Measurements from ENCODE around the gene TOLLIP.

Gene TOLLIP

DNA sequence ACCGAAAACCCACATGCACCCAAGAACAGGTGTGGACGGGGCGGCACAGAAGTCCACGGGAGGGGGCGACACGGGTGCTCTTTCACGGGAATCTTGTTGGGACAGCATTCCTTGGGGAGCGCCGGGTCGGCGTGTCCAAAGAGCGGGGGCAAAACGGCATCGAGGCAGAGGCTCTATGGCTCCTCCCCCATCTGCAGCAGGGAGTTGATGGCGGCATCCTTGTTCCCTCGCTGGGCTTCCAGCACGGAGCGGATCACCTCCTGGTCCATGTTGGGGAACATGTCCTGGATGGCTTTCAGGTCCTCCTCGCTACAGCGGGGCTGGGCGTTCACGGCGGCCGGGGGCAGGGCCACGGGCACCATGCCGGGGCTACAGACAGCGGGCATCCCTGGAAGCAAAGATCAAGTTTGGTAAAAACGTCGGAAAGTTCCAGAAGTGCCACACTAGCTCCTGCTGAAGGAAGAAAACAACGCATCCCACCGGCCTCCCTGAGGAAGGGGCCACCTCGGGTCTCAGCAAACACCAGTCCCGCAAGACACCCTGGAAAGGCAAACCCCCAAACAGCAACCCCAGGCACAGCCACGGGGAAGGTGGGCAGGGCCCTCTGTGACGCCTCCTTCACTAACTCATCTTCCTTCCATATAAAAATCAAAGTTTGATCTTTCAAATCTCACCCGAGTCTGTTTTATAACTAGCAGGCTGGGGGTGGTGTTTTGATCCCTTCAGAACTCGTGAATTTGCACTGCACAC lies 32.4 kb downstream of the TOLLIP start:
- TF ChIP-seq ZNF660 (tag by site-specific recombination; IDR thresholded peaks at IDR 0.05) (no peak), ZNF23 (tag by site-specific recombination; IDR thresholded peaks at IDR 0.05; ENCODE audit: borderline replicate concordance) (no peak), ZBTB1 (tag by site-specific recombination; IDR thresholded peaks at IDR 0.05) (no peak), ZNF223 (tag by site-specific recombination; IDR thresholded peaks at IDR 0.05) (no peak), GLI2 (tag by site-specific recombination; IDR thresholded peaks at IDR 0.05; ENCODE audit: borderline replicate concordance, low read depth) (no peak), KLF8 (tag by site-specific recombination; IDR thresholded peaks at IDR 0.05) (no peak)
- H3K9me3 ChIP-seq (ENCODE audit: control insufficient read depth, insufficient read depth, low read depth, low read length), result no peaks in the 10 kb centered on the region
- POLR2A ChIA-PET, result no interaction called here
- H3K36me3 ChIP-seq (ENCODE audit: control insufficient read depth in 2 of 2, insufficient read depth in 1 of 2, low read length in 2 of 2), result peaks cover 0 to 75% of the 10 kb centered on the region in 2 experiments; a peak in 1 of 3 replicates
- no peaks in the 10 kb centered on the region for H3K4me1 ChIP-seq (ENCODE audit: control insufficient read depth, insufficient read depth, low read length)
- no peak overlapping the region for H3K27ac ChIP-seq (ENCODE audit: extremely low read depth, low read depth, low read length)
- CTCF ChIA-PET, result no interaction called here
- no peak overlapping the region for H3K4me3 ChIP-seq (ENCODE audit: low read depth, low read length)

GRCh38 chr11:1276041-1276790 lies 33.2 kb downstream of the TOLLIP start:
- Histone ChIP-seq H3K4me1 (ENCODE audit: control insufficient read depth, insufficient read depth, low read length) (no peaks in the 10 kb centered on the region), H3K27ac (ENCODE audit: extremely low read depth, low read depth, low read length) (no peak overlapping the region), H3K9me3 (ENCODE audit: control insufficient read depth, insufficient read depth, low read depth, low read length) (no peaks in the 10 kb centered on the region), H3K36me3 (ENCODE audit: control insufficient read depth in 2 of 2, insufficient read depth in 1 of 2, low read length in 2 of 2) (peaks cover 0 to 67% of the 10 kb centered on the region in 2 experiments; a peak in 1 of 3 replicates), H3K4me3 (ENCODE audit: low read depth, low read length) (no peak overlapping the region)
- TF ChIP-seq MZF1 (tag by site-specific recombination; IDR thresholded peaks at IDR 0.05; ENCODE audit: borderline replicate concordance) (no peak), ZSCAN5A (tag by site-specific recombination; IDR thresholded peaks at IDR 0.05) (no peak), ZNF561 (tag by site-specific recombination; IDR thresholded peaks at IDR 0.05; ENCODE audit: borderline replicate concordance) (no peak), ZNF837 (tag by site-specific recombination; IDR thresholded peaks at IDR 0.05) (no peak), ZBTB8A (tag by site-specific recombination; IDR thresholded peaks at IDR 0.05) (no peak), RBAK (tag by site-specific recombination; IDR thresholded peaks at IDR 0.05) (no peak), ZBTB21 (tag by site-specific recombination; IDR thresholded peaks at IDR 0.05) (no peak), ZNF398 (tag by site-specific recombination; IDR thresholded peaks at IDR 0.05) (no peak)
- TF ChIP-seq, protein P1, sequence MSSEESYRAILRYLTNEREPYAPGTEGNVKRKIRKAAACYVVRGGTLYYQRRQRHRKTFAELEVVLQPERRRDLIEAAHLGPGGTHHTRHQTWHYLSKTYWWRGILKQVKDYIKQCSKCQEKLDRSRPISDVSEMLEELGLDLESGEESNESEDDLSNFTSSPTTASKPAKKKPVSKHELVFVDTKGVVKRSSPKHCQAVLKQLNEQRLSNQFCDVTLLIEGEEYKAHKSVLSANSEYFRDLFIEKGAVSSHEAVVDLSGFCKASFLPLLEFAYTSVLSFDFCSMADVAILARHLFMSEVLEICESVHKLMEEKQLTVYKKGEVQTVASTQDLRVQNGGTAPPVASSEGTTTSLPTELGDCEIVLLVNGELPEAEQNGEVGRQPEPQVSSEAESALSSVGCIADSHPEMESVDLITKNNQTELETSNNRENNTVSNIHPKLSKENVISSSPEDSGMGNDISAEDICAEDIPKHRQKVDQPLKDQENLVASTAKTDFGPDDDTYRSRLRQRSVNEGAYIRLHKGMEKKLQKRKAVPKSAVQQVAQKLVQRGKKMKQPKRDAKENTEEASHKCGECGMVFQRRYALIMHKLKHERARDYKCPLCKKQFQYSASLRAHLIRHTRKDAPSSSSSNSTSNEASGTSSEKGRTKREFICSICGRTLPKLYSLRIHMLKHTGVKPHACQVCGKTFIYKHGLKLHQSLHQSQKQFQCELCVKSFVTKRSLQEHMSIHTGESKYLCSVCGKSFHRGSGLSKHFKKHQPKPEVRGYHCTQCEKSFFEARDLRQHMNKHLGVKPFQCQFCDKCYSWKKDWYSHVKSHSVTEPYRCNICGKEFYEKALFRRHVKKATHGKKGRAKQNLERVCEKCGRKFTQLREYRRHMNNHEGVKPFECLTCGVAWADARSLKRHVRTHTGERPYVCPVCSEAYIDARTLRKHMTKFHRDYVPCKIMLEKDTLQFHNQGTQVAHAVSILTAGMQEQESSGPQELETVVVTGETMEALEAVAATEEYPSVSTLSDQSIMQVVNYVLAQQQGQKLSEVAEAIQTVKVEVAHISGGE (tag by site-specific recombination; conservative IDR thresholded peaks at IDR 0.05; ENCODE audit: low read depth), result no peak
- POLR2A ChIA-PET, result no interaction called here
- CTCF ChIA-PET, result no interaction called here

Measured in HEK293 (cell line).